GM12872 (cell line): Measurements from ENCODE around the gene SEMA5A.

Experiments
- CTCF ChIP-seq: IDR thresholded peaks from 3 replicates; pipeline ENCODE4 v1.5.1; 2011; ENCODE audit warnings: low read depth, mild to moderate bottlenecking, low read length, moderate library complexity; ENCODE audit not compliant: insufficient read depth

The SEMA5A gene

GRCh38 chr5:9233712-9234111, 312.2 kb downstream of the SEMA5A start:
- no peak for TF ChIP-seq CTCF

- no peak for TF ChIP-seq CTCF
Observed at GRCh38 chr5:9233035-9233434, 312.8 kb downstream of the SEMA5A start.

- TF ChIP-seq CTCF, result no peak
Observed at GRCh38 chr5:9231842-9232241, 314.0 kb downstream of the SEMA5A start.

GRCh38 chr5:9230355-9230754, 315.5 kb downstream of the SEMA5A start:
- TF ChIP-seq CTCF, result no peak

- TF ChIP-seq CTCF, result no peak
Observed at GRCh38 chr5:9226016-9226536, 319.8 kb downstream of the SEMA5A start.

- TF ChIP-seq CTCF, result no peak
Observed at GRCh38 chr5:9222054-9222976, 323.6 kb downstream of the SEMA5A start.

- TF ChIP-seq CTCF, result no peak
Observed at GRCh38 chr5:9218358-9218757, 327.5 kb downstream of the SEMA5A start.
